HG03097 (cell line): ENCODE measurements around the gene SMIM44.

ENCODE experiments used
- ATAC-seq: cut with Tn5 transposase; IDR thresholded peaks from one replicate; pipeline ENCODE4 v1.9.1; 2021; ENCODE audit not compliant: unreplicated experiment, low FRiP score

Gene SMIM44

DNA sequence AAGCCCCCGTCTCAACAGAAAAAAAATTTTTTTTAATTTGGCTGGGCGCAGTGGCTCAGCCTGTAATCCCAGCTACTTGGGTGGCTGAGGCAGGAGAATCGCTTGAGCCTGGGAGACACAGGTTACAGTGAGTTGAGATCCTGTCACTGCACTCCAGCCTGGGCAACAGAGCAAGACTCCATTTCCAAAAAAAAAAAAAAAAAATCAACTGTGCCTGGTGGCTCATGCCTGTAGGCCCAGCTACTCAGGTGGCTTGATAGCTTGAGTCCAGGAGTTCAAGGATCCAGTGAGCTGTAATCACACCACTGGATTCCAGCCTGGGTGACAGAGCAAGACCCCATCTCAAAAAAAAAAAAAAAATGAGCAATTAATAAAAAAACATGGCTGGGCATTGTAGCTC, 18.5 kb upstream of the SMIM44 start:
- no peak for ATAC-seq

DNA sequence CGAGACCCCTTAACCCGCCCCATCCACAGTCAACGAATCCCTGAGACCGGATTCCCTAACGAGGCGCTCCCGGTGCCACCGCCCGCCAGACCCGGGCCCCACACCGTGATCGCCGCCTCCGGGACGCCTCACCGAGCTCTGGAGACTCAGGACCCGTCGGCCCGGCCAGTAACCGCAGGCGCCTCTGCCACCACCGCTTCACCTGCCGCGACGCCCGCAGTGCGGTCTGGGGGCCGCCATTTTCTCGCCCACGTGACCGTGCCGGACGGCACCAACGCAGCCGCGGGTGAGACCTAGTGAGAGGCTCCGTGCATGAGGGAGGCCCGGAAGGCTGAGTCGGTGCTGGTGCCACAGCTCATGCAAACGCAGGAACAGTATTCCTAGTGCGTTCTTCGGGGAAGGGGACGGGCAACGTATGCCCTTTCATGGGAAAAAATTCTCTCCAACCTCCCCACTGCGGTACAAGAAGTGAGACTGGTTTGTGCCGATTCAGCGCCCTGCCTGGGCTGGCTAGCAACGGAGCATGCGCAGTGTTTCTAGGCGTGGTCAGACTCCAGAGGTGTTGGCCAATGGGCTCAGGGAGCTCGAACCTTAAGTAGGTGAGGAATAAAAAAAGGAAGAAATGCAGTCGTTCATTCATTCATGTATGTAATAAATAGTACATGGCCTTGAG, 17.3 kb upstream of the SMIM44 start, which contains the start of gene DOHH:
TSS of gene DOHH (minus strand) at position 246 of the 673 bp plus-strand sequence. CDS start 3,860 bp downstream, outside the sequence.
- peak; percentile 75 for ATAC-seq

DNA sequence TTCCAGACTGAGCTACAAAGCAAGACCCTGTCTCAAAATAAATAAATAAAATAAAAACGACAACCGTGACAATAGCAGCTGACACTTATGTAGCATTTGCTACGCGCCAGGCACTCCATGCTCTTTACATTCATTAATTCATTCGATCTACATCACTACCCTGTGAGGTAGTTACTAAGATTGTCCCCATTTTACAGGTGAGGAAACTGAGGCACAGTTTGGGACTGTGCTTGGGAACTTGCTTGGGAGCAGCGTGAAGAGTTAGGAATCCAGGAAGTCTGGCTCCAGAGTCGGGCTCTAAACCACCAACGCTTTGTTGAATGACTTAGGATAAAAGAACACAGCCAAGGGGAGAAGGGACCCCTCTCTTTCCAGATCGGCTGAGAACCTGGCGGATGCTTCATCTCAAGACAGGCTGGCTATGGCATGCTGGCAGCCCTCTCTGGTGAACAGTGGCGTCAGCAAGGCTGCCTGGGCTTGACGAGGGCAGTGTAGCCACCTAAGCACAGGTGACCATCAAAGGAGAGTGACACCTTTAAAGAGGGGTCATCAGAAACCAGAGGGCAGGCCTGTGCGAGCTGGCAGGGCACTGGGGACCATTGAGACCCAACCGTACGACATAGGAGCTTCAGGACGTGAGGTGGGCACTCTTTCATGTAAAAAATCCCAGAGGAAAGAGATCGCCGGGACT, 16.6 kb upstream of the SMIM44 start:
- ATAC-seq, result no peak

DNA sequence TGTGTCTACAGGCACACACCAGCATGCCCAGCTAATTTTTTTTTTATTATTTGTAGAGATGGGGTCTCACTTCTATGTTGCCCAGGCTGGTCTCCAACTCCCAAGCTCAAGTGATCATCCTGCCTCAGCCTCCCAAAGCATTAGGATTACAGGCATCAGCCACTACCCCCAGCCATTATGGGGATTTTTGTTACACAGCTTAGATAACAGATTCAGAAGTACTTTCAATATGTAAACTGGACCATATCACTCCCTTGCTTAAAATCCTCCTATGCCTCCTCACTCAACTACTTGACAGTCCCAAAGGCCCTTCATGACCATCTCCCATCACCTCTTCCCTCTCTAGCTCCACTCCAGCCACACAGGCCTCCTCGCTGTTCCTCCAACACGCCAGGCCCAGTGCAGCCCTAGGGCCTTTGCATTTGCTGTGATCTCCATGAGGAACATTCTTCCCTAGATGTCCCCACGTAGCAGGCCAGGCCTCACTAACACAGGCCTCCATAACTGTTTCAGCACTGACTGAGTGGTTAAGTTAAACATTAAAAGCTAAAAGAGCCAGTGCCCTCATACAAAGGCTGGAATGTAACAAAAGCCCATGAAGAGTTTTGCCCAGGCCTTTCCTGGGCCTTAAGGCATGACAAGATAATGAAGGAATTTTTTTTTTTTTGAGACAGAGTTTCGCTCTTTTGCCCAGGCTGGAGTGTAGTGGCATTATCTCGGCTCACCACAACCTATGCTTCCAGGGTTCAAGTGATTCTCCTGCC, 14.7 kb upstream of the SMIM44 start:
- ATAC-seq, result no peak

DNA sequence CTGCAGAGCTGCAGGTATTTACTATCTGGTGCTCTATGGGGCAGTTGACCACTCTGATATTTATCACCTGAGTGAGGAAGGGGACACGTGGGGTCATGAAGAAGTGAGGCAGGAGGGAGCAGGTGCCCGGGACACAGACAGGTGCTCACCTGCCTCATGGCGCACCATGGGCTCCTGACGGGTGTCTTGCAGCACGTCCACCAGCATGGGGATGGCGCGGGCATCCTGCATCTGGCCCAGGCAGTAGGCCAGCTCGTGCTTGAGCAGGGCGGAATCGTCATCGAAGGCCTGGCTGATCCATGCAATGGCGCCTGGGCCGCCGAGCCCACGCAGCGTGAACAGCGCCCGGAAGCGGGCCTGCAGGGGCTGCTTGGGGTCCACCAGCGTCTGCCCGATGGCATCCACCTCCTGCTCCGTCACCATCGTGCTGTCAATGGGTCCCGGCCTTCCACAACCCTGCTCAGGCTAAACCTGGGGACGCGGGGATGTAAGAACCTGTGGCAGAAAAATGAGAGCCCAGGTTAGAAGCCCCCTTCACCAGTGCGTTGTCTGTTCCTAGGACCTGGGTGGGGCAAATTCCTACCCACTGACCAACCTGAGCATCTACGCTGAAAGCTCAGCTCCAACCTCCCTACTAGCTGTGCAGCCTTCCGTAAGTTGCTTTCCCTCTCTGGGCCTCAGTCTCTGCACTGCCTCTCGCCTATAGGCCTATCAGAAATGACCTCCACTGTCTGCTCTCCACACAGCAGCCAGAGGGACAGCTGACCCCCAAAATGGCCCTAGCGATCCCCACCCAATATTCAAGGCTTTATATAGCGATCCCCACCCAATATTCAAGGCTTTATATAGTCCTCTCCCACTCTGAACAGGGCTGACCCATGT, 13.4 kb upstream of the SMIM44 start:
- ATAC-seq, result no peak

DNA sequence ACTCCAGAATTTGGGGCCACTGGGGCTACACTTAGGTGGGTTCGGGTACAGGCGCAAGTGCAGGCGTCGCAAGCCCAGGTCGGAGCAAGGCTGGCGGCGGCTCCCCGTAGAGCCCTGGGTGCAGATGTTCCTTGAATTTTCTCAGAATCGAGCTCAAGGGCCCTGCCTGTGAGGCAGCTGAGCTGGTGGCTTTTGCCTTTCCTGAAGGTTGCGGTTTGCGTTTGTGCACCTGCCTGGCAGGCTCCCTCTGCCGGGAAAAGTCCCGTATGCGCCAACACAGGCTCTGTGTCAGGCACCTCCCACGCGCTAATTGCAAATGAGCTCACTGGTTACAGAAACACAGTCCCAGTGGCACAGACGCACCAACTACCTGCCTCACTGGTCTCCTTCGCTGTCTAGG, 11.3 kb upstream of the SMIM44 start:
- no peak for ATAC-seq

DNA sequence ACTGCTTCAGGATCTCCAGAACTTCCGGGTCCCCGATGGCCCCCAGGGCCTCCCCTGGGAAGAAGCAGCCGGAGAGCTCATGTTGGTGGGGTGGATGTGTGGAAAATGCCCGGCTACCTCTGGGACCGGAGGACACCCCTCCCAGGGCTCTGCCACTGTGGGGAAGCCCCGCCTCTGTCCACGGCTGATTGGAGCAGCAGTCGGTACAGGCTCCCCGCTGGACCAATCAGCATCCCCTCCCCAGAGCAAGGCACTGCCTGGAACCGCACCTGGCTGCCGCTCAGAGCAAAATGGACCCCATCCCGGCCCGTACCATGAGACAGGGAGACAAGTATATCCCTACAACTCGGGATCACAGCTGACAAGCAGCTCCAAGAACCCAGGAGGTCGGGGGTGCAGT, 10.8 kb upstream of the SMIM44 start:
- ATAC-seq, result no peak

DNA sequence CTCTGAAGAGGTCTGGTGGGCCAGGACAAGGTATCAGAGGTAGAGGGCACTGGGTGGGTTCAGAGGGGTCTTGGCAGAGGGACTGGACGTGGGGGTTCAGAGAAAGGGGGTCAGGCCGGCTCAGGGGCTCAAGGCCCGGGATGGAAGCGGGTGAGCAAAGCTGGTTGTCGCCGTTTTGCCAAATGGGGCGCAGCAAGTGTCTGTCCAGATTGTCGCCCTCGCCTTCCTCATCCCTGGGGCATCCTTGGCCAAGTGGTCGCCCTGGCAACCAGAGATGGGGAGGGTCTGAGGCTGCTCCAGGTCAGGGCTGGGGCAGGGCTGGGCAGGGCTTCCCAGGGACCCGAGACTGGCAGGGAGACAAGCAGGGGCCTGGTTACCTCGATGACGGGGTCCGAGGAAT, 10.4 kb upstream of the SMIM44 start:
- ATAC-seq, result no peak

DNA sequence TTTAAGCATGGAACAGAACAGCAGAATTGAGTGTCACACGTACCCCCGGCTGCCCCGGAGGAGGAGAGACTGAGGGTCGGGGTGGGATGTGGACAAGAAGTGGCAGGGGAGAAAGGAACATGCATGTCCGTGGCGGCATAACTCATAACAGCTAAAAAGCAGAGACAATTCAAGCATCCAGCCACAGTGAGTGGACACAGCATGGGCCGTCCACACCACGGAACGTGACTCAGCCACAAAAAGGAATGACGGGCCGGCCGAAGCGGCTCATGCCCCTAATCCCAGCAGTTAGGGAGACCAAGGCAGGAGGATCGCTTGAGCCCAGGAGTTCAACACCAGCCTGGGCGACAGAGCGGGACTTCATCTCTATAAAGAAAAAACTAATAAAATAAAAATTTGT, 9.7 kb upstream of the SMIM44 start:
- ATAC-seq, result no peak

DNA sequence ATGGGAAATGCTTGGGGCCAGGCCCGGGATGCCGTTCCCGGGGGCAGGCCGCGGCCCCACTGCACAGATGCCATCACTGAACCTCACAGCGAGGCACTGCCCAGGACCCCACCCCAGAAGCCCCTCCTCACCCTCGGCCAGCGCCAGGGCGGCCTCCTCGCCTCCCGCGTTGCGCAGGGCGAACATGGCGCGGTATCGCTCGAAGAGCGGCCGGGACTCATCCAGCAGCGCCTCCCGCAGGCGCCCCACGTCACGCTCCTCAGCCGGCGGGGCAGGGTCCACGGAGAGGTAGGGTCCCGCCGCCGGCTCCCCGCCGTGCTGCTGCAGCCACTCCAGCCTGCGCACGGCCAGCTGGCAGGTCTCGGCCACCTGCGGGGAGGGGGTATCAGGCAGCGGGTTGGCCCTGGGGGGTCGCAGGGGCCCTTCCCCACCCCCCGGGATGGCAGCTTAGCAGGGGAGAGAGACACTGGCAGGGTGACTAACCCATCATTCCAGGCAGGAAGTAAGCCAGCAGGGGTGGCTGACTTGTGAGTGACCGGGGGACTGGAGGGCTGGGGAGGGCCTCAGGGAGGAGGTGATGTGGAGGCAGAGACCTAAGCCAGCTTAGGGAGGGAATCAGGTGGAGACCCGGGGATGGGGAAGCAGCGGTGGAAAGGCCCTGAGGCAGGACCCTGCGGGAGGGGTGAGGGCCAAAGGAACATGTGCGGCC, 9.0 kb upstream of the SMIM44 start:
- ATAC-seq, result no peak

DNA sequence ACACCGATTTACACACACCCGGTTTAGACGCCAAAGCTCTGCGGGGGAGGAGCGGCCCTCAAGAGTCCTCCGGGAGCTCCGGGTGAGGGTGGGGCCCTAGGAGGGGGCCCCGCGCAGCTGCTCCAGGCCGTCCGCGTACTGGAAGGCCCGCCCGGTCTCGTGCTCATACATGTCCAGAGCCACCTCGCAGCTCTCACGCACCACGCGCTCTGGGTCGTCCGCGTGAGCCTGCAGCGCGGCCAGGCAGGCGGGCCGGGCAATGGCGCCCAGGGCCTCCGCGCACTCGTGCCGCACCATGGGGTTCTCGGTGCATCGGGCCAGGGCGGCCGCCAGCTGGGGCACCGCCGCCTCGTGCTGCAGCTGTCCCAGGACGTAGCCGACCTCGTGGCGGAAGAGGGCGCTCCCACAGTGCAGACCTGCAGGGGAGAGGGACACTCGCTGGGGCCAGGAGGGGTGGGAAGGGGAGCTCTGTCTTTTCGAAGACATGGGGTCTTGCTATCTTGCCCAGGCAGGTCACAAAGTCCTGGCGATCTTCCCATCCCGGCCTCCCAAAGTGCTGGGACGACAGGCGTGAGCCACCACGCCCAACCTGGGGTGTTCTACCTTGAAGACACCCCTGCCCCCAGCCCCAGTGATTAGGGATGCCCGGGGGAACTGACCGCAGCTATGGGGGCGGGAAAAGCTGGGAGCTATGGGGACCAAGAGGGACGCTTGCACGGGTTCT, 8.3 kb upstream of the SMIM44 start:
- no peak for ATAC-seq

DNA sequence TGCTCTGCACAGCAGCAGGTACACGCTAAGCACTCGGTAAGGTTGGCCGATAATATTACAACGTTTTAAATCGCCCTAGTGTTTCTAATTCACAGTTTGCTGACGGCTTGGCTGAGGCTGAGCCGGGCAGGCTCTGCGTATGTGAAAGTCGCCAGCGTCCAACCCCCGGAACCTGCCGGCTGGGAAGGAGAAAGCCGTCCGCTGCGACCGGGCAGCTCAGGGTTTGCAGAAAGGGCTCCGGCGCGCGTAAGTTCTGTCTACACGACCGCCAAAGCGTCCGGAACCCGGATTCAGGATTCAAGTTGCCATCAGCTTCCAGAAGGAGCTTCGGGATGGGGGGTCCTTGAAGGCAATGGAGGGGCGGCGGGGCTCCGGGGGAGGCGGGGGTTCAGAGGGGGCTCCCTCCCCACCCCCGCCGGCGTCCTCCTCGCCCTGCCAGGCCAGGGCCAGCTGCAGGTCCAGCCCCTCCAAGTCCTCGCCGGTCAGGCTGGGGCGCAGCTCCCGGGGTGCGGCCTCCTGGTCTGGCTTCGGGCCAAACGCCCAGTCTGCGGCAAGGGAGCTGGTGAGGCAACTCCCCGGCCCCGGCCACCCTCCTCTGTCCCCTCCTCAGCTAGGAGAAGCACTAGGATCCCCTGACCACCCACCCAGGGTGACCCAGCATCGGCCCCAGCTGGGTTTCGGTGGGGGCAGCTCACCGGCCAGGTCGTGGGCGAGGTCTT, 575 bp downstream of the SMIM44 start:
- no peak for ATAC-seq

DNA sequence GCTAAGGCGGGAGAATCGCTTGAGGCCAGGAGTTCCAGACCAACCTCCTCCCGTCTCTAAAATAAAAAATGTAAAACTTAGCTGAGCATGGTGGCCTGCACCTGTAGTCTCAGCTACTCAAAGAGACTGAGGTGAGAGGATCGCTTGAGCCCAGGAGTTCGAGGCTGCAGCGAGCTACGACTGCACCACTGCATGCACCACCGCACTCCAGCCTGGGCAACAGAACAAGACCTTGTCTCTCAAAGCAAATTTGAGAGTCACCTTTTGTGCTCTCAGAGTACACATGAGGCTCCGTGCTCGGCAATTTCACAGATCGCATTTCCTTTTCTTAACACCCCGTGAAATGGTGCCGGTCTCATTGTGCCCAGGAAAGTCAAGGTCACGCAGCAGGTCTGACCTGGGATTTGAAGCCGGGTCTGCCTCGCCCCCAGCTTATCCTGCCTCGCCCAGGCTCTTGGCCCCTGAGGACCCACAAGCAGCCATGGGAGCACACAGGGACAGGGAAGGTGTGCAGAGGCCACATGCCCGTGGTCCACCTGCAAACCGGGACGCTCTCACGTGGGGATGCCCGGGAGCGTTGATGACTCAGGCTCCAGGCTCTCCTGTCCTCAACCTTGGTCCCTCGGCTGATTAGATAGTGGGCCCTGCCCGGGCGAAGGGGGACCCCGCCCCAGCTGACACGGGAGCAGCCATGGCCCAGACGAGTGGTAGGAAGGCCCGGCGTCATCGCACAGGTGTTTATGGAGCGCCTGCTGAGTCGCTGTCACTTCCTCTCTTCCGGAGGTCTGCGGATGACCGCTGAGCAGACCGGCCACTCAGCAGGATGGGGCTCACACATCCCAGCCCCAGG, 1.8 kb downstream of the SMIM44 start:
- no peak for ATAC-seq

DNA sequence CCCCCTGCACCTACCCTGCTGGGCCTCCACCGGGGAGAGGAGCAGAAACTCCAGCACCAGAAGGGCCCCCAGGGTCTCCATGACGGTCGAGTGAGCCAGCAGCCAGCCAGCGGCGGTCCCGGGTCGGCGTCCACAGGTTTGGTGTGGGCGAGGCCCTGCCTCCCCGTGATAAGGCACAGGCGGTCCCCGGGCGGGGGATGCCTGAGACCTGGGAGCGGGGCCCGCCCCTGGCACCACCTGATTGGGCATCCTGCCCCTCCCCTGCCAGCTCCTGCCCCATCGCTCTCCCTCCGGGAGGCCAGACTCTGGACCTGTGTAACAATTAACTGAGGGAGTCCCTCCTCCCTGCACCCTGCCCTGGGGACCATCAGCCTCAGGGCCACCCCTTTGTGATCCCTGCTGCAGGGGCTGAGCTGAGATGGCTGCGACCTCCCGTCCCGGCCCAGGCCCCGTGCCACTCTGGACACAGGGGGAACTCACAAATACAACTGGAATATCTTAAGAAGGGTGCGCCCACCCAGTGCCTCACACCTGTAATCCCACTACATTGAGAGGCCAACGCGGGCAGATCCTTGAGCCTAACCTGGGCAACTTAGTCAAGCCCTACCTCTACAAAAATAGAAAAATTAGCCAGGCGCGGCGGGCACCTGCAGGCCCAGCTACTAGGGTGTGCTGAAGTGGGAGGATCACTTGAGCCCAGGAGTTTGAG, 2.7 kb downstream of the SMIM44 start, which contains the start of gene SMIM24:
TSS of gene SMIM24 (minus strand) at position 143 of the 709 bp plus-strand sequence. CDS start at position 81, 62 bp downstream.
- no peak for ATAC-seq

DNA sequence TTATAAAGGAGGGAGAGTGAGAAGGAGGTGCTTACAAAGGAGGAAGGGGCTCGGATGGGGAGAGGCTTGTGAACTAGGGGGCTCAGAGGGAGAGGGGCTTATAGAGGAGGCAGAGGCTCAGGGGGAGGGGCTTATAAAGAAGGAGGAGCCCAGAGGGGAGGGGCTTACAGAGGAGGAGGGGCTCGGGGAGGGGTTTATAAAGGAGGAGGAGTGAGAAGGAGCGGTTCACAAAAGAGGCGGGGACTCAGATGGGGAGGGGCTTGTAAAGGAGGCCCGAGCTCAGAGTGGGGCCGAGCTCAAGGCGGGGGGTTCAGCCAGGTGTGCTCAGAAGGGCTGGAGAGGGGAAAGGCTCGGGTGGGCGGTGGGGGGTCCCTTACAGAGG, 3.4 kb downstream of the SMIM44 start:
- ATAC-seq, result no peak

DNA sequence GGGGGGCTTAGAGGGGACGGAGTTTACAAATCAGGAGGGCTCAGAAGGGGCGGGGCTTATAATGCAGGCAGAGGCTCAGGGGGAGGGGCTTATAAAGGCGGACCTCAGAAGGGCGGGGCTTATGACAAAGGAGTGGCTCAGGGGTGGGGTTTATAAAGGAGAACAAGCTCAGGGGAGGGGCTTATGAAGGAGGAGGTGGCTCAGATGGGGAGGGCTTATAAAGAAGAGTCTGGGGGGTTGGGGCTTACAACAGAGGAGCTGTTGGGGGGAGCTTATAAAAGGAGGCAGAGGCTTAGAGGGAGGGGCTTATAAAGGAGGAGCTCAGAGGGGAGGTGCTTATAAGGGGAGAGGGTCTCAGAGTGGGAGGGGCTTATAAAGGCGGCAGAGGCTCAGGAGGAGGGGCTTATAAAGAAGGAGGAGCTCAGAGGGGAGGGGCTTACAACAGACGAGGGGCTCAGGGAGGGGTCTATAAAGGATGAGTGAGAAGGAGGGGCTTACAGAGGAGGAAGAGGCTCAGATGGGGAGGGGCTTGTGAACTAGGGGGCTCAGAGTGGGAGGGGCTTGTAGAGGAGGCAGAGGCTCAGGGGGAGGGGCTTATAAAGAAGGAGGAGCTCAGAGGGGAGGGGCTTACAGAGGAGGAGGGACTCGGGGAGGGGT, 3.9 kb downstream of the SMIM44 start:
- no peak for ATAC-seq
